ENCODE results near the gene RPS2.

GRCh38 chr16:2008009-2008526, 43.4 kb upstream of the RPS2 start:
- TF ChIP-seq YY1 (IDR thresholded peaks at IDR 0.05; ENCODE audit: insufficient read depth, insufficient read length) (no peak), SUZ12 (IDR thresholded peaks at IDR 0.05; ENCODE audit: extremely low read depth, insufficient read depth, insufficient read length) (no peak)
